ENCODE data around the gene WNT2B. TPM values are rescaled to one million over a fixed set of nuclear protein-coding genes. Genes with fewer than 3 reads are reported as not detected.

The WNT2B gene
- total and polyA plus RNA-seq, 9 of the 15 experiments (the other 6 are each of a cell fraction or from before 2014, with no cell fraction given): 0.02 to 0.06 (median 0.04) TPM; not detected in 3

- Histone ChIP-seq H3K9me3 (replicated peaks; ENCODE audit: control insufficient read depth, insufficient read depth, low read depth, low read length) (no peaks in the 10 kb centered on the region), H2AFZ (ENCODE audit: low read depth, low read length) (no peak overlapping the region), H3K9me1 (ENCODE audit: control insufficient read depth, insufficient read depth, low read length) (no peaks in the 10 kb centered on the region), H3K4me1 (replicated peaks in 1 of 2; ENCODE audit: control insufficient read depth in 2 of 2, insufficient read depth in 2 of 2, low read length in 2 of 2) (no peaks in the 10 kb centered on the region), H3K9ac (ENCODE audit: insufficient read depth in 1 of 2, low read depth in 2 of 2, low read length in 2 of 2) (no peak overlapping the region), H3K4me2 (ENCODE audit: insufficient read depth, low read length) (no peak overlapping the region), H3K36me3 (ENCODE audit: control insufficient read depth, insufficient read depth, low read length) (no peaks in the 10 kb centered on the region), H3K27me3 (ENCODE audit: control insufficient read depth in 2 of 2, insufficient read depth in 2 of 2, low read length in 2 of 2) (peaks cover 2 to 5% of the 10 kb centered on the region in 2 experiments; a peak in 4 of 5 replicates), H4K20me1 (replicated peaks; ENCODE audit: control insufficient read depth, insufficient read depth, low read length) (no peaks in the 10 kb centered on the region), H3K79me2 (ENCODE audit: control insufficient read depth, insufficient read depth, low read length) (no peaks in the 10 kb centered on the region), H3K4me3 (no peak overlapping the region), H3K27ac (ENCODE audit: extremely low read depth, low read depth, low read length) (no peak overlapping the region)
- TF ChIP-seq ZSCAN29 (IDR thresholded peaks at IDR 0.05): no peak
- no peak for TF ChIP-seq GABPB2 (CRISPR knock-in tag; conservative IDR thresholded peaks at IDR 0.05)
- TF ChIP-seq DIDO1 (tag; IDR thresholded peaks at IDR 0.05; ENCODE audit: low read depth): no peak
- TF ChIP-seq NR0B1 (IDR thresholded peaks at IDR 0.05; ENCODE audit: partially characterized antibody): no peak
- no peak for TF ChIP-seq JUND (IDR thresholded peaks at IDR 0.05; ENCODE audit: borderline replicate concordance, low read depth, low read length)
- TF ChIP-seq JUND (tag; IDR thresholded peaks at IDR 0.05; ENCODE audit: borderline replicate concordance, low read depth, low read length): no peak
- TF ChIP-seq GATA2 (CRISPR knock-in tag; IDR thresholded peaks at IDR 0.05): no peak
- TF ChIP-seq DDX20 (tag; IDR thresholded peaks at IDR 0.05; ENCODE audit: low read depth): no peak
- TF ChIP-seq POLR2AphosphoS5 (IDR thresholded peaks at IDR 0.05; ENCODE audit: control insufficient read depth, insufficient read depth, low read depth, low read length): no peak
- no peak for TF ChIP-seq LARP7 (IDR thresholded peaks at IDR 0.05)
- TF ChIP-seq MXI1 (IDR thresholded peaks at IDR 0.05; ENCODE audit: low read depth, low read length): no peak
- TF ChIP-seq CHD1 (IDR thresholded peaks at IDR 0.05; ENCODE audit: low read length): no peak
- TF ChIP-seq SIN3A (IDR thresholded peaks at IDR 0.05; ENCODE audit: borderline replicate concordance in 2 of 2, control insufficient read depth in 1 of 2, low read depth in 2 of 2, low read length in 2 of 2): no peak
- no peak for TF ChIP-seq E2F3 (CRISPR knock-in tag; IDR thresholded peaks at IDR 0.05)
- 20% methylated on average over 5 of the region's 5 CpGs for WGBS (ENCODE audit: insufficient coverage, low coverage, missing lambda C conversion rate)
- FAIRE-seq (no peak), DNase-seq (ENCODE audit: extremely low read depth in 1 of 4, low spot score in 3 of 4) (no peak), ATAC-seq (no peak)
- CTCF ChIA-PET (ENCODE audit: low intra/inter-chr PET ratio): no interaction called here
- intact Hi-C loops (cut with micrococcal nuclease): no loop called here
- BruUV-seq (replicated peaks): no TSS peak
- in situ Hi-C loops (cut with MboI): no loop called here
- POLR2A ChIA-PET: interaction anchor here (0.7 kb wide), 2 partner anchors 20 to 1243 kb away, joined by 3 read pairs; no protein-coding TSS in a partner anchor
Observed at GRCh38 chr1:112488141-112488540, 20.6 kb upstream of the WNT2B start.

Data from K562 (cell line).